GM12864 (cell line): ENCODE data around the gene LYSMD1.
"Not testable (repeated sequence)": the region's sequence is repeated elsewhere in the genome, so short reads cannot be mapped to it uniquely, and the experiment has no call there.

ENCODE experiments used
- DNase-seq: peaks from one replicate; pipeline ENCODE4 v3.0.0-alpha.2; 2011; ENCODE audit warnings: low read depth
- H3K4me3 ChIP-seq: 2 replicates; pipeline ENCODE4 v1.5.1; 2011; ENCODE audit warnings: mild to moderate bottlenecking, low read depth, low read length, control low read depth
- TF ChIP-seq, protein P1 (sequence below): IDR thresholded peaks from 2 replicates; pipeline ENCODE4 v1.5.1; 2011; ENCODE audit warnings: low read depth, mild to moderate bottlenecking, moderate library complexity, low read length, control low read depth, inconsistent platforms; ENCODE audit errors: missing control alignments

Gene LYSMD1

DNA sequence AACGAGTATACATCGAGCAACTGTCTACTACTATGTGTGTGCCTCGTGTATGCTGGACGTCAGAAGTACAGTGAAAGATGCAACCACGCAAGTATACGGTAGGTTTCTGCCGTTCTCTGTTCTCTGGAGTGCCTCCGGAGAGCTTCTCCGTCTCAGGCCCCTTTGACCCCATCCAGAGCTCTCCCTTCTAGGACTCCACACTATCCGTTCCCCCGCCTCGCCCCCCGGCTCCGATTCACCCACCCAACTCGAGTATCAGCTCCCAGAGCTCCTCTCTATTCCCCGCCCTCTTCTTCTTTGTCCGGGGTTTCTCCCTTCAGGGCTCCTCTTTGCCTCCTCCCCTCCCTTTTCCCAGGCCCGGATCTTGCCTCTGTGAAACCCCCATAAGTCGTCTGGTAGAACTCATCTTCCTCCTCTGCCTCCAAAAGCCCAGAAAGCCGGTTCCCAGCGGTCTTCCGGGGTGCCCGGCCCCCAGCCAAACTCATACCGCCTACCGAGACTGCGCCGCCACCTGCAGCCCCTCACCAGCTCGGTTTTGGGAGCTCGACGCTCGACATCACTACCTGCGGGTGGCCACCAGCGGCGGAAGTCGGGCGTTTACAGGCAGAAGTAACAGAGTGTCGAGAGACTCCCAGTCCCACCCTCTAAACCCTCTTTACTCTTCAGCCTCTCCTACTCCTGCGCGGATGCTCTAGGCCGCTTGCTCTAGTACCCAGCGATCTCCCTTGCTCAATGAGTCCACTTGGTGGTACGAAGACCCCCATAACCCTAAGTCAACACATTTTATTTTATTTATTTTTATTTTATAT lies 24.1 kb upstream of the LYSMD1 start, which contains the start of gene VPS72:
TSS of gene VPS72 (minus strand) at position 561 of the 809 bp plus-strand sequence. CDS start at position 485, 76 bp downstream.
- TF ChIP-seq, protein P1, sequence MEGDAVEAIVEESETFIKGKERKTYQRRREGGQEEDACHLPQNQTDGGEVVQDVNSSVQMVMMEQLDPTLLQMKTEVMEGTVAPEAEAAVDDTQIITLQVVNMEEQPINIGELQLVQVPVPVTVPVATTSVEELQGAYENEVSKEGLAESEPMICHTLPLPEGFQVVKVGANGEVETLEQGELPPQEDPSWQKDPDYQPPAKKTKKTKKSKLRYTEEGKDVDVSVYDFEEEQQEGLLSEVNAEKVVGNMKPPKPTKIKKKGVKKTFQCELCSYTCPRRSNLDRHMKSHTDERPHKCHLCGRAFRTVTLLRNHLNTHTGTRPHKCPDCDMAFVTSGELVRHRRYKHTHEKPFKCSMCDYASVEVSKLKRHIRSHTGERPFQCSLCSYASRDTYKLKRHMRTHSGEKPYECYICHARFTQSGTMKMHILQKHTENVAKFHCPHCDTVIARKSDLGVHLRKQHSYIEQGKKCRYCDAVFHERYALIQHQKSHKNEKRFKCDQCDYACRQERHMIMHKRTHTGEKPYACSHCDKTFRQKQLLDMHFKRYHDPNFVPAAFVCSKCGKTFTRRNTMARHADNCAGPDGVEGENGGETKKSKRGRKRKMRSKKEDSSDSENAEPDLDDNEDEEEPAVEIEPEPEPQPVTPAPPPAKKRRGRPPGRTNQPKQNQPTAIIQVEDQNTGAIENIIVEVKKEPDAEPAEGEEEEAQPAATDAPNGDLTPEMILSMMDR = no peak
- H3K4me3 ChIP-seq = peak within 1 kb of the TSS; percentile 69
- peak; percentile 69 for DNase-seq

DNA sequence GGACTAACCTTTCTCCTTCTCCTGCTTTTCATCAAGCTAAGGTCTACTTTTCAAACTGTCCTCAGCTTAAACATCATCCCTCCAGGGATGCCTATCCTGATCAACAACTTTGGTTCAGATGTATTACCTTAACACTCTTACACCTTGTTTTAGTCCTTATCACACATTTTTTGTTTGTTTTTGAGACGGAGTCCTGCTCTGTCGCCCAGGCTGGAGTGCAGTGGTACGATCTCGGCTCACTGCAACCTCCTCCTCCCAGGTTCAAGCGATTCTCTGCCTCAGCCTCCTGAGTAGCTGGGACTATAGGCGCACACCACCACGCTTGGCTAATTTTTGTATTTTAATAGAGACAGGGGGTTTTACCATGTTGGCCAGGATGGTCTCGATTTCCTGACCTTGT lies 23.0 kb upstream of the LYSMD1 start:
- DNase-seq = not testable (repeated sequence)
- peak overlapping the region; percentile 69 for H3K4me3 ChIP-seq

DNA sequence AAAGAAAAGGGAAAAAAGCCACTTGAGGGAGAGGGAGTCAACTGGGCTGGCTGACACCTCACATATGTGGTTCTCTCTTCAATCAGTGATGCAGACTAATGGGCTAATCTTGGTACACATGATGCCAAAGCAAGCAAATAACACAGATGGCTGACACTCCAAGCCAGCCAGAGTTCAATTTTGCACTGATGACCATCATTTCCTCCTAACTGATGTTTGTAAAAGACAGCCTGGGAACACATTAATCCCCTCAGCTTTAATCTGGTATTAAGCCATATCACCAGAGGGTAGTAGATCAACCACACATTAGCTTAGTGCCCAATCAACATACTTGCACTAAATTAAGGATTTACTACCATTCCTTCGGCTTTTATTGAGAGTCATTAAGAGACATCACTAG lies 21.5 kb upstream of the LYSMD1 start:
- DNase-seq = no peak
- TF ChIP-seq, protein P1 = no peak
- no peak overlapping the region for H3K4me3 ChIP-seq

DNA sequence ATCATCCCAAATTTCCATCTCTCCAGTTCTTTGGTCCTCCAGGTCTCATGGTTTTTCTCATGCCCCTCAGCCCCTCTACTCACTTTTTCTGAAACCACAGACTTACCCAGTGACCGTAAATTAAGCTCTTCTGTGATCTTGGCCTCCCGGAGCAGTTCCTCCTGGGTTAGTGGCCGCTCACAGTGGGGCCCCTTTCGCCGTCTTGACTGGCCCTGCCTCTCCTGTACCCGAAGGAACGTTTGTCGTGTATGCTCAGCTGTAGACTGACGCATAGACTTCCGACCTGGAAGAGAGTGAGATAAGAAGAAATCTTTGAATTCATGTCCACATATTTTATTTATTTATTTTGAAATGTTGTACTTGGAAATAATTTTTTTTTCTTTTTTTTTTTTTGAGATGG lies 18.5 kb upstream of the LYSMD1 start:
- no peak overlapping the region for H3K4me3 ChIP-seq

DNA sequence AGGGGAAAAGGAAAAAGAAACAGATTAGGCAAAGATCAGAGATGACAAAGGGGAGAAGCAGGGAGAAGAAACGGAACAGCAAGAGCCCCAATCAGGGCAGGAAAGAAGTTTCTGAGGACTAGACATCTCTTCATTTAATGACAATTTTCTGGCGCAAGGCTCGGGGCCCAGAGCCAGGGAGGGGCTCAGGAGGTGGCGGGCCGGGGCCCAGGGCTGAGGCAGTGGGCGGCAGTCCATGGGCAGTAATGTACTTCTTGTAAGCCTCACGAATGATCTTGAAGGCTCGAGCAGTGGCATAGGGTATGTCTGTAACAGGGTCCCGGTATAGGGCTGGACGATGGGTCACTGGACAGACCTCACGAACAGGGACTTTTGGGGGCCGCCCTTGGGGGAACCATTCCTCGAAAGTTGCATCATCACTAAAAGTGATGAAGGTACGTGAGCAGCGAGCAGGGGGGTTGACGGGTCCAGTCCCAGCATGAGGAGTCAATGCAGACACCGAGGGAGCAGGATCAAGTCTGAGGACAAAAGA lies 10.9 kb upstream of the LYSMD1 start:
- TF ChIP-seq, protein P1 = no peak
- no peak for DNase-seq
- H3K4me3 ChIP-seq = no peak overlapping the region

More for the DNA sequence above, 18.5 kb upstream of the LYSMD1 start:
- TF ChIP-seq, protein P1 = no peak
- no peak for DNase-seq

DNA sequence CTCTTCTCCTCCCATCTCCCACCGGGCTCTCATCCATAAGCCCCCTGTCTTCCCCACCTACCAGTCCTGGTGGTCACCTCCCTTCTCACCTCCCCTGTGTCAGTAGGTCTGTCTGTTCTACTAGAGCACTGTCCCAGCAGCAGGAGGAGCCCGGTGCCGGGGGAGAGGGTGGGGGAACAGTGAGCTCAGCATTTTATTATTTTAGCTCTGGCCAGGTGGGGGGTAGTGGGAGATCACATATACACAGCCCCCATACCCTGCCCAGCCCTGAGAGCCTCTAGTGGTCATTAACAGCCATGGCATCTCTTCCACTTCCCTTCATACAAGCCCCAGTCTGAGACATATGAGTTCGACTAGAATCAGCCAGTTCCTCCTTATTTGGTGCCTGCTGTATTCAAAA lies 10.2 kb upstream of the LYSMD1 start, which contains the start of gene TMOD4:
TSS of gene TMOD4 (minus strand) at position 119 of the 400 bp plus-strand sequence. CDS start 1,106 bp downstream, outside the sequence.
- TF ChIP-seq, protein P1 = peak; percentile 63
- no peak within 1 kb of the TSS for H3K4me3 ChIP-seq
- no peak for DNase-seq

DNA sequence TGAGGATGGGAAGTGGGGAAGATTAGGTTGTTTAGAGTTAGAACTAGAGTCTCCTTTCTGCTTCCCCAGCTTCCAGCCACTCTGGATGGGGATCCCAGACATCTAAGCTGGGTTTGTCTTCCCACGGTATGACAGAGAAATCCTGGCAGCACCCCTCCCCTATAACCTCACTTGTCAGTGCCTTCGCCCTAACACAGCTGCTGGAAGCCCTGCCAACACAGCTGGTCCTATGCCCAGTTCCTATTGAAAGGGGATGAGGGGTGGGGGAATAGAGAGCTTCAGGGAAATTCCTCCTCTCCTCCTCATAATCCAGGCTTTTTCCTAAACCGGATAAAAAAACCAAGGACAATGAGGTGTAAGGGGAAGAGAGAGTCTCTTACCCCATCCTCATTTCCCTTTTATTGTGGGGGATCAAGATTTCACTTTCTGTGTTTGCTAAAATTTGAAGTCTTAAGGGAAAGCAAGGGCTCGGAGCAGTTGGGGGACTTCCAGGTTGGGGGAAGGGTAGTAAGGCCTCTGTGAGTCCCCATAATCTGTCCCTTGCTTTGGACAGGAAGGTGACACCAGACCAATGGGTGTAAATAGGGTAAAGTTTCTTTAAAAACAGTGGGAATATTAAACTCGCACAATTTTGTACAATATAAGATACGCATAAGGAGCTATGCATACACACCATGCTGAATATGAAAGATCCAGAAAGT lies 9.5 kb upstream of the LYSMD1 start:
- TF ChIP-seq, protein P1 = no peak
- no peak for DNase-seq
- no peak overlapping the region for H3K4me3 ChIP-seq
